ENCODE results near the gene PLA2G7. TPM values are rescaled to one million over a fixed set of nuclear protein-coding genes. Genes with fewer than 3 reads are reported as not detected.

PLA2G7 gene
- polyA plus RNA-seq, 1 donor (not counting 4 experiments of a cell fraction or from before 2014, with no cell fraction given), result 4.8 TPM

GRCh38 chr6:46730921-46731461, 4.2 kb downstream of the PLA2G7 start:
- no peaks in the 10 kb centered on the region for H3K36me3 ChIP-seq (ENCODE audit: control insufficient read depth in 2 of 2, extremely low read depth in 1 of 2, insufficient read depth in 2 of 2, low read length in 2 of 2)
- H3K9me3 ChIP-seq (ENCODE audit: control insufficient read depth, low read depth, low read length), result no peaks in the 10 kb centered on the region
- no peaks in the 10 kb centered on the region for H3K9me1 ChIP-seq (ENCODE audit: control insufficient read depth, extremely low read depth, insufficient read depth, low read length)
- H3K27ac ChIP-seq (ENCODE audit: control insufficient read depth, insufficient read depth, low read length), result no peak overlapping the region
- no peak for FAIRE-seq
- DNase-seq (ENCODE audit: low read depth, low spot score), result no peak
- H3K4me3 ChIP-seq (ENCODE audit: control insufficient read depth in 2 of 3, extremely low read depth in 1 of 3, insufficient read depth in 2 of 3, low read depth in 1 of 3, low read length in 3 of 3), result no peak overlapping the region
- TF ChIP-seq CTCF (optimal IDR thresholded peaks at IDR 0.05 in 1 of 3, IDR thresholded peaks at IDR 0.05 in 1 of 3, conservative IDR thresholded peaks at IDR 0.05 in 1 of 3; ENCODE audit: extremely low read depth in 1 of 3, insufficient read depth in 2 of 3, low read length in 3 of 3) (no peak), EZH2 (IDR thresholded peaks at IDR 0.05; ENCODE audit: low read length) (no peak)
- no peaks in the 10 kb centered on the region for H4K20me1 ChIP-seq (ENCODE audit: control insufficient read depth, extremely low read depth, insufficient read depth, low read length)
- dilution Hi-C loops (cut with MboI; ENCODE audit: extremely low pct_ligation_motif_present, low sequenced_read_pairs), result no loop called here
- H3K9ac ChIP-seq (ENCODE audit: control insufficient read depth, extremely low read depth, insufficient read depth, low read length), result no peak overlapping the region
- no peak overlapping the region for H3K4me2 ChIP-seq (ENCODE audit: control insufficient read depth, extremely low read depth, insufficient read depth, low read depth, low read length)
- no peak overlapping the region for H2AFZ ChIP-seq (ENCODE audit: control insufficient read depth, low read length)
- no peaks in the 10 kb centered on the region for H3K79me2 ChIP-seq (ENCODE audit: control insufficient read depth, insufficient read depth, low read length)
- H3K27me3 ChIP-seq (ENCODE audit: control insufficient read depth, extremely low read depth, insufficient read depth, low read length), result no peaks in the 10 kb centered on the region
- H3K4me1 ChIP-seq (ENCODE audit: control insufficient read depth, extremely low read depth, insufficient read depth, low read length), result peaks cover 6% of the 10 kb centered on the region

- FAIRE-seq (no peak), DNase-seq (ENCODE audit: low read depth, low spot score) (no peak)
- no peak overlapping the region for H3K4me3 ChIP-seq (ENCODE audit: control insufficient read depth in 2 of 3, extremely low read depth in 1 of 3, insufficient read depth in 2 of 3, low read depth in 1 of 3, low read length in 3 of 3)
- H3K4me2 ChIP-seq (ENCODE audit: control insufficient read depth, extremely low read depth, insufficient read depth, low read depth, low read length), result no peak overlapping the region
- H3K9ac ChIP-seq (ENCODE audit: control insufficient read depth, extremely low read depth, insufficient read depth, low read length), result no peak overlapping the region
- no peaks in the 10 kb centered on the region for H3K36me3 ChIP-seq (ENCODE audit: control insufficient read depth in 2 of 2, extremely low read depth in 1 of 2, insufficient read depth in 2 of 2, low read length in 2 of 2)
- no peaks in the 10 kb centered on the region for H3K27me3 ChIP-seq (ENCODE audit: control insufficient read depth, extremely low read depth, insufficient read depth, low read length)
- dilution Hi-C loops (cut with MboI; ENCODE audit: extremely low pct_ligation_motif_present, low sequenced_read_pairs), result no loop called here
- TF ChIP-seq CTCF (optimal IDR thresholded peaks at IDR 0.05 in 1 of 3, IDR thresholded peaks at IDR 0.05 in 1 of 3, conservative IDR thresholded peaks at IDR 0.05 in 1 of 3; ENCODE audit: extremely low read depth in 1 of 3, insufficient read depth in 2 of 3, low read length in 3 of 3) (no peak), EZH2 (IDR thresholded peaks at IDR 0.05; ENCODE audit: low read length) (no peak)
- no peaks in the 10 kb centered on the region for H3K9me3 ChIP-seq (ENCODE audit: control insufficient read depth, low read depth, low read length)
- no peaks in the 10 kb centered on the region for H3K79me2 ChIP-seq (ENCODE audit: control insufficient read depth, insufficient read depth, low read length)
- no peaks in the 10 kb centered on the region for H3K4me1 ChIP-seq (ENCODE audit: control insufficient read depth, extremely low read depth, insufficient read depth, low read length)
- no peak overlapping the region for H3K27ac ChIP-seq (ENCODE audit: control insufficient read depth, insufficient read depth, low read length)
- no peaks in the 10 kb centered on the region for H3K9me1 ChIP-seq (ENCODE audit: control insufficient read depth, extremely low read depth, insufficient read depth, low read length)
- H4K20me1 ChIP-seq (ENCODE audit: control insufficient read depth, extremely low read depth, insufficient read depth, low read length), result no peaks in the 10 kb centered on the region
- H2AFZ ChIP-seq (ENCODE audit: control insufficient read depth, low read length), result no peak overlapping the region
These were observed 5.3 kb downstream of the PLA2G7 start for GRCh38 chr6:46729787-46730326.

Measured in keratinocyte (primary cell).